K562 (cell line): ENCODE results near the gene NKG7. TPM values are rescaled to one million over a fixed set of nuclear protein-coding genes. Genes with fewer than 3 reads are reported as not detected.

ENCODE experiments used
- BACH1 ChIP-seq: fragments of 200-800 bp; sonication (Bioruptor generic); IDR thresholded peaks from 2 replicates; pipeline ENCODE4 v1.6.1; 2016; ENCODE audit warnings: missing genetic modification characterization, missing compliant biosample characterization
- E2F3 ChIP-seq: fragments of 250-450 bp; sonication (Bioruptor Pico); IDR thresholded peaks from 2 replicates; pipeline ENCODE4 v1.4.0; 2020; ENCODE audit warnings: mild to moderate bottlenecking
- EP400 ChIP-seq: fragments of 450-650 bp; IDR thresholded peaks from 2 replicates; pipeline ENCODE4 v1.6.1; 2017; ENCODE audit warnings: antibody characterized with exemption, mild to moderate bottlenecking, moderate library complexity
- FOXA1 ChIP-seq: fragments of 450-650 bp; IDR thresholded peaks from 2 replicates; pipeline ENCODE4 v1.6.1; 2016; ENCODE audit warnings: mild to moderate bottlenecking, borderline replicate concordance
- HMGN3 ChIP-seq: IDR thresholded peaks from 2 replicates; pipeline ENCODE4 v1.6.1; 2011; ENCODE audit warnings: borderline replicate concordance, low read depth, mild to moderate bottlenecking, mixed read lengths, low read length; ENCODE audit not compliant: insufficient read length; ENCODE audit errors: extremely low read depth
- KLF1 ChIP-seq: fragments of 450-650 bp; IDR thresholded peaks from 2 replicates; pipeline ENCODE4 v1.6.1; 2016; ENCODE audit warnings: missing genetic modification characterization, missing compliant biosample characterization
- POLR2AphosphoS5 ChIP-seq: IDR thresholded peaks from 2 replicates; pipeline ENCODE4 v1.6.1; 2011; ENCODE audit warnings: mild to moderate bottlenecking, low read depth, low read length, moderate library complexity; ENCODE audit not compliant: control insufficient read depth, insufficient read depth
- POU5F1 ChIP-seq: fragments of 150-350 bp; IDR thresholded peaks from 2 replicates; pipeline ENCODE4 v1.6.1; 2014; ENCODE audit warnings: borderline replicate concordance, low read length, low read depth, mild to moderate bottlenecking; ENCODE audit not compliant: partially characterized antibody
- RFX5 ChIP-seq: IDR thresholded peaks from 2 replicates; pipeline ENCODE4 v1.6.1; 2011; ENCODE audit warnings: low read depth, mild to moderate bottlenecking, improper control_type of control experiment, low read length
- RFX7 ChIP-seq: fragments of 250-450 bp; sonication (Bioruptor Pico); IDR thresholded peaks from 2 replicates; pipeline ENCODE4 v1.5.1; 2021; ENCODE audit warnings: mild to moderate bottlenecking
- SMAD1 ChIP-seq: fragments of 150-350 bp; IDR thresholded peaks from 2 replicates; pipeline ENCODE4 v1.6.1; 2014; ENCODE audit warnings: low read length, low read depth; ENCODE audit not compliant: partially characterized antibody
- SMARCA5 ChIP-seq: fragments of 450-650 bp; IDR thresholded peaks from 2 replicates; pipeline ENCODE4 v1.6.1; 2016
- STAG1 ChIP-seq: sonication (generic); formaldehyde crosslinking; IDR thresholded peaks from 2 replicates; pipeline ENCODE4 v1.5.0; 2020; ENCODE audit warnings: missing genetic modification reagents, borderline replicate concordance
- ZNF589 ChIP-seq: fragments of 200-800 bp; sonication (Bioruptor generic); IDR thresholded peaks from 2 replicates; pipeline ENCODE4 v1.6.1; 2016; ENCODE audit warnings: low read depth, missing genetic modification characterization, missing compliant biosample characterization
- polyA plus RNA-seq, 8 experiments: library from polyadenylated mRNA; depleted of rRNA in 4 of 8; stranded (reverse) in 5 of 8; unstranded in 3 of 8; fragments of >200 nt; fragmentation: Nextera tagmentation in 2 of 8; fragmentation: Illumina TruSeq in 1 of 8; extraction: Ambion mirVana in 2 of 8; extraction: Trizol in 1 of 8; gene quantifications; 2 replicates each; pipeline versions ENCODE4 v1.2.1 to v1.2.3, GENCODE V29; 2011 to 2014; ENCODE audit warnings: inconsistent platforms in 1 of 8, missing spikeins in 1 of 8
- total RNA-seq, 7 experiments: library from RNA; depleted of rRNA in 6 of 7; stranded (reverse); fragments of >200 nt in 6 of 7; fragmentation: Illumina TruSeq in 2 of 7; extraction: Trizol in 2 of 7; gene quantifications; 2 replicates each; pipeline versions ENCODE4 v1.2.1 to v1.2.3, GENCODE V29; 2011 to 2021; ENCODE audit warnings: low replicate concordance in 1 of 7
- TF ChIP-seq, protein P1 (sequence below): fragments of 200-600 bp; sonication (generic); IDR thresholded peaks from one replicate; pipeline ENCODE4 v1.6.1; 2012; ENCODE audit warnings: mild to moderate bottlenecking, low read depth, low read length, inconsistent platforms

The NKG7 gene
- total and polyA plus RNA-seq, 9 of the 15 experiments (the other 6 are each of a cell fraction or from before 2014, with no cell fraction given) = 0.30 to 0.70 (median 0.51) TPM; not detected in 2

GRCh38 chr19:51366389-51367254, 5.8 kb downstream of the NKG7 start (continued):
- TF ChIP-seq, protein P1, sequence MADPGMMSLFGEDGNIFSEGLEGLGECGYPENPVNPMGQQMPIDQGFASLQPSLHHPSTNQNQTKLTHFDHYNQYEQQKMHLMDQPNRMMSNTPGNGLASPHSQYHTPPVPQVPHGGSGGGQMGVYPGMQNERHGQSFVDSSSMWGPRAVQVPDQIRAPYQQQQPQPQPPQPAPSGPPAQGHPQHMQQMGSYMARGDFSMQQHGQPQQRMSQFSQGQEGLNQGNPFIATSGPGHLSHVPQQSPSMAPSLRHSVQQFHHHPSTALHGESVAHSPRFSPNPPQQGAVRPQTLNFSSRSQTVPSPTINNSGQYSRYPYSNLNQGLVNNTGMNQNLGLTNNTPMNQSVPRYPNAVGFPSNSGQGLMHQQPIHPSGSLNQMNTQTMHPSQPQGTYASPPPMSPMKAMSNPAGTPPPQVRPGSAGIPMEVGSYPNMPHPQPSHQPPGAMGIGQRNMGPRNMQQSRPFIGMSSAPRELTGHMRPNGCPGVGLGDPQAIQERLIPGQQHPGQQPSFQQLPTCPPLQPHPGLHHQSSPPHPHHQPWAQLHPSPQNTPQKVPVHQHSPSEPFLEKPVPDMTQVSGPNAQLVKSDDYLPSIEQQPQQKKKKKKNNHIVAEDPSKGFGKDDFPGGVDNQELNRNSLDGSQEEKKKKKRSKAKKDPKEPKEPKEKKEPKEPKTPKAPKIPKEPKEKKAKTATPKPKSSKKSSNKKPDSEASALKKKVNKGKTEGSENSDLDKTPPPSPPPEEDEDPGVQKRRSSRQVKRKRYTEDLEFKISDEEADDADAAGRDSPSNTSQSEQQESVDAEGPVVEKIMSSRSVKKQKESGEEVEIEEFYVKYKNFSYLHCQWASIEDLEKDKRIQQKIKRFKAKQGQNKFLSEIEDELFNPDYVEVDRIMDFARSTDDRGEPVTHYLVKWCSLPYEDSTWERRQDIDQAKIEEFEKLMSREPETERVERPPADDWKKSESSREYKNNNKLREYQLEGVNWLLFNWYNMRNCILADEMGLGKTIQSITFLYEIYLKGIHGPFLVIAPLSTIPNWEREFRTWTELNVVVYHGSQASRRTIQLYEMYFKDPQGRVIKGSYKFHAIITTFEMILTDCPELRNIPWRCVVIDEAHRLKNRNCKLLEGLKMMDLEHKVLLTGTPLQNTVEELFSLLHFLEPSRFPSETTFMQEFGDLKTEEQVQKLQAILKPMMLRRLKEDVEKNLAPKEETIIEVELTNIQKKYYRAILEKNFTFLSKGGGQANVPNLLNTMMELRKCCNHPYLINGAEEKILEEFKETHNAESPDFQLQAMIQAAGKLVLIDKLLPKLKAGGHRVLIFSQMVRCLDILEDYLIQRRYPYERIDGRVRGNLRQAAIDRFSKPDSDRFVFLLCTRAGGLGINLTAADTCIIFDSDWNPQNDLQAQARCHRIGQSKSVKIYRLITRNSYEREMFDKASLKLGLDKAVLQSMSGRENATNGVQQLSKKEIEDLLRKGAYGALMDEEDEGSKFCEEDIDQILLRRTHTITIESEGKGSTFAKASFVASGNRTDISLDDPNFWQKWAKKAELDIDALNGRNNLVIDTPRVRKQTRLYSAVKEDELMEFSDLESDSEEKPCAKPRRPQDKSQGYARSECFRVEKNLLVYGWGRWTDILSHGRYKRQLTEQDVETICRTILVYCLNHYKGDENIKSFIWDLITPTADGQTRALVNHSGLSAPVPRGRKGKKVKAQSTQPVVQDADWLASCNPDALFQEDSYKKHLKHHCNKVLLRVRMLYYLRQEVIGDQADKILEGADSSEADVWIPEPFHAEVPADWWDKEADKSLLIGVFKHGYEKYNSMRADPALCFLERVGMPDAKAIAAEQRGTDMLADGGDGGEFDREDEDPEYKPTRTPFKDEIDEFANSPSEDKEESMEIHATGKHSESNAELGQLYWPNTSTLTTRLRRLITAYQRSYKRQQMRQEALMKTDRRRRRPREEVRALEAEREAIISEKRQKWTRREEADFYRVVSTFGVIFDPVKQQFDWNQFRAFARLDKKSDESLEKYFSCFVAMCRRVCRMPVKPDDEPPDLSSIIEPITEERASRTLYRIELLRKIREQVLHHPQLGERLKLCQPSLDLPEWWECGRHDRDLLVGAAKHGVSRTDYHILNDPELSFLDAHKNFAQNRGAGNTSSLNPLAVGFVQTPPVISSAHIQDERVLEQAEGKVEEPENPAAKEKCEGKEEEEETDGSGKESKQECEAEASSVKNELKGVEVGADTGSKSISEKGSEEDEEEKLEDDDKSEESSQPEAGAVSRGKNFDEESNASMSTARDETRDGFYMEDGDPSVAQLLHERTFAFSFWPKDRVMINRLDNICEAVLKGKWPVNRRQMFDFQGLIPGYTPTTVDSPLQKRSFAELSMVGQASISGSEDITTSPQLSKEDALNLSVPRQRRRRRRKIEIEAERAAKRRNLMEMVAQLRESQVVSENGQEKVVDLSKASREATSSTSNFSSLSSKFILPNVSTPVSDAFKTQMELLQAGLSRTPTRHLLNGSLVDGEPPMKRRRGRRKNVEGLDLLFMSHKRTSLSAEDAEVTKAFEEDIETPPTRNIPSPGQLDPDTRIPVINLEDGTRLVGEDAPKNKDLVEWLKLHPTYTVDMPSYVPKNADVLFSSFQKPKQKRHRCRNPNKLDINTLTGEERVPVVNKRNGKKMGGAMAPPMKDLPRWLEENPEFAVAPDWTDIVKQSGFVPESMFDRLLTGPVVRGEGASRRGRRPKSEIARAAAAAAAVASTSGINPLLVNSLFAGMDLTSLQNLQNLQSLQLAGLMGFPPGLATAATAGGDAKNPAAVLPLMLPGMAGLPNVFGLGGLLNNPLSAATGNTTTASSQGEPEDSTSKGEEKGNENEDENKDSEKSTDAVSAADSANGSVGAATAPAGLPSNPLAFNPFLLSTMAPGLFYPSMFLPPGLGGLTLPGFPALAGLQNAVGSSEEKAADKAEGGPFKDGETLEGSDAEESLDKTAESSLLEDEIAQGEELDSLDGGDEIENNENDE = no peak
- no peak for TF ChIP-seq POU5F1
- TF ChIP-seq RFX5 = no peak
- TF ChIP-seq STAG1 = no peak
- no peak for TF ChIP-seq RFX7 (CRISPR knock-in tag)
- no peak for TF ChIP-seq ZNF589
- no peak for TF ChIP-seq SMAD1
- TF ChIP-seq BACH1 (tag) = no peak
- peak; percentile 54; the same call in 1 of the 2 replicates for TF ChIP-seq EP400
- no peak for TF ChIP-seq HMGN3
- TF ChIP-seq KLF1 (tag) = no peak
- TF ChIP-seq SMARCA5 = peak; percentile 78
- TF ChIP-seq POLR2AphosphoS5 = peak; percentile 94
- no peak for TF ChIP-seq FOXA1
- TF ChIP-seq E2F3 (CRISPR knock-in tag) = 0 out of 2 replicates have a peak, but pooled peaks have one; percentile 9
